Brain microvascular endothelial cell (primary cell): ENCODE results near the gene PPM1N.

Source experiments
- DNase-seq: peaks from one replicate; pipeline ENCODE4 v3.0.0-alpha.2; 2020
- H3K27ac ChIP-seq: fragments of 250-450 bp; sonication (Bioruptor Pico); 2 replicates; pipeline ENCODE4 v1.5.1; 2020; ENCODE audit warnings: mild to moderate bottlenecking, moderate library complexity
- H3K27me3 ChIP-seq: fragments of 250-450 bp; sonication (Bioruptor Pico); replicated peaks from 2 replicates; pipeline ENCODE4 v1.5.1; 2020; ENCODE audit warnings: mild to moderate bottlenecking
- H3K36me3 ChIP-seq: fragments of 250-450 bp; sonication (Bioruptor Pico); replicated peaks from 2 replicates; pipeline ENCODE4 v1.5.1; 2020; ENCODE audit warnings: mild to moderate bottlenecking
- H3K4me3 ChIP-seq: 2 replicates; pipeline ENCODE4 v1.5.1; 2011; ENCODE audit warnings: low read depth, mild to moderate bottlenecking, control low read depth, low read length, moderate library complexity
- in situ Hi-C: cut with HindIII; loops from 2 replicates; pipeline ENCODE4 v1.10.0; 2017; ENCODE audit warnings: low sequenced_read_pairs, low pct_ligation_motif_present
- TF ChIP-seq, protein P1 (sequence below): IDR thresholded peaks from 2 replicates; pipeline ENCODE4 v1.5.1; 2011; ENCODE audit warnings: low read depth, mild to moderate bottlenecking, moderate library complexity, low read length, control low read depth, inconsistent platforms; ENCODE audit errors: missing control alignments

Gene PPM1N

DNA sequence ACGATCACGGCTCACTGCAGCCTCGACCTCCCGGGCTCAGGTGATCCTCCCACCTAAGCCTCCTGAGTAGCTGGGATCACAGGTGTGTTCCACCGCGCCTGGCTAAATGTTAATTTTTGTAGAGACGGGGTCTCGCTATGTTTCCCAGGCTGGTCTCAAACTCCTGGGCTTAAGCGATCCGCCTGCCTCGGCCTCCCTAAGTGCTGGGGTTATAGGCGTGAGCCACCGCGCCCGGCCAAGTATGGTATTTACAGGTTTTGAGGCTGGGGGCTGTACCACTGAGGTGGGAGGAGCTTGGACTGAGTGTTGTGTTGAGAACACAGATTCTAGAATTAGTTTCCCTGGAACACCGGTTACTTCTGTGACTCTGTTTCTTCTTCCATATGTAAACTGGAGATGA lies 452 bp upstream of the PPM1N start:
- H3K27ac ChIP-seq, result no peak overlapping the region
- no peak overlapping the region for H3K4me3 ChIP-seq
- TF ChIP-seq, protein P1, sequence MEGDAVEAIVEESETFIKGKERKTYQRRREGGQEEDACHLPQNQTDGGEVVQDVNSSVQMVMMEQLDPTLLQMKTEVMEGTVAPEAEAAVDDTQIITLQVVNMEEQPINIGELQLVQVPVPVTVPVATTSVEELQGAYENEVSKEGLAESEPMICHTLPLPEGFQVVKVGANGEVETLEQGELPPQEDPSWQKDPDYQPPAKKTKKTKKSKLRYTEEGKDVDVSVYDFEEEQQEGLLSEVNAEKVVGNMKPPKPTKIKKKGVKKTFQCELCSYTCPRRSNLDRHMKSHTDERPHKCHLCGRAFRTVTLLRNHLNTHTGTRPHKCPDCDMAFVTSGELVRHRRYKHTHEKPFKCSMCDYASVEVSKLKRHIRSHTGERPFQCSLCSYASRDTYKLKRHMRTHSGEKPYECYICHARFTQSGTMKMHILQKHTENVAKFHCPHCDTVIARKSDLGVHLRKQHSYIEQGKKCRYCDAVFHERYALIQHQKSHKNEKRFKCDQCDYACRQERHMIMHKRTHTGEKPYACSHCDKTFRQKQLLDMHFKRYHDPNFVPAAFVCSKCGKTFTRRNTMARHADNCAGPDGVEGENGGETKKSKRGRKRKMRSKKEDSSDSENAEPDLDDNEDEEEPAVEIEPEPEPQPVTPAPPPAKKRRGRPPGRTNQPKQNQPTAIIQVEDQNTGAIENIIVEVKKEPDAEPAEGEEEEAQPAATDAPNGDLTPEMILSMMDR, result no peak
- in situ Hi-C loops, result no loop called here
- no peaks in the 10 kb centered on the region for H3K27me3 ChIP-seq
- no peaks in the 10 kb centered on the region for H3K36me3 ChIP-seq
- no peak for DNase-seq

DNA sequence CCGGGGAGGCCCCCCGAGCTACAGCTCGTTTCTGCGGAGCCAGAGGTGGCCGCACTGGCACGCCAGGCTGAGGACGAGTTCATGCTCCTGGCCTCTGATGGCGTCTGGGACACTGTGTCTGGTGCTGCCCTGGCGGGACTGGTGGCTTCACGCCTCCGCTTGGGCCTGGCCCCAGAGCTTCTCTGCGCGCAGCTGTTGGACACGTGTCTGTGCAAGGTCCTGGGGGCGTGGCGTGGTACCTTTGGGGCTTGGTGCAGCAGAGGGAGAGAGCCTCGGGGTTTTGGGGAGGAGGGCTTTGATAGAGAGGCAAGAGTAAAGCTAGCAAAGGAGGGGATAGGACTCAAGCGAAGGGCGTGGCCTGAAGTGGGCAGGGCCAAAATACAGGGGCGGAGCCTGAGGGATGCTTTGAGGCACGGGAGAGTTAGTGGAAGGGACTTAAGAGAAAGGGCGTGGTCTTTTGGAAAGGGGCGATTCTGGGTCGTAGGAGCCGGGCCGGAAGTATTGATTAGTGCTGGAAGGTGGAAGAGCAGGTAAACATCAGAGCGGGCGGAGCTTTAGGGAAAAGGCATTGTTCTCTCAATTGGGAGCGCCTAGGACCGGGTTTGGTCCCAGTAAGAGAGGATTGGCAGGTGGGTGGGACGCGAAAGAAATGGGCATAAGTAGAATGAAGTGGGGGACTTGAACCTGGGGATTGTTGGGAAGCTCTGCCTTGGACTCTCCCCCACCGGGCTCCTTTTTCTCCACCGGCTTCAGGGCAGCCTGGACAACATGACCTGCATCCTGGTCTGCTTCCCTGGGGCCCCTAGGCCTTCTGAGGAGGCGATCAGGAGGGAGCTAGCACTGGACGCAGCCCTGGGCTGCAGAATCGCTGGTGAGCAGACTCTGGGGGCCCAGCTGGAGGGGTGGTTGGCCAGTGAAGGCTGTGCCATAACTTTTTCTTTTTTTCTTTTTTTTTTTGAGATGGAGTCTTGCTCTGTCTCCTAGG lies 1.2 kb downstream of the PPM1N start:
- no peaks in the 10 kb centered on the region for H3K27me3 ChIP-seq
- in situ Hi-C loops, result no loop called here
- no peaks in the 10 kb centered on the region for H3K36me3 ChIP-seq
- no peak for DNase-seq
- no peak overlapping the region for H3K4me3 ChIP-seq
- TF ChIP-seq, protein P1, result no peak
- H3K27ac ChIP-seq, result no peak overlapping the region

DNA sequence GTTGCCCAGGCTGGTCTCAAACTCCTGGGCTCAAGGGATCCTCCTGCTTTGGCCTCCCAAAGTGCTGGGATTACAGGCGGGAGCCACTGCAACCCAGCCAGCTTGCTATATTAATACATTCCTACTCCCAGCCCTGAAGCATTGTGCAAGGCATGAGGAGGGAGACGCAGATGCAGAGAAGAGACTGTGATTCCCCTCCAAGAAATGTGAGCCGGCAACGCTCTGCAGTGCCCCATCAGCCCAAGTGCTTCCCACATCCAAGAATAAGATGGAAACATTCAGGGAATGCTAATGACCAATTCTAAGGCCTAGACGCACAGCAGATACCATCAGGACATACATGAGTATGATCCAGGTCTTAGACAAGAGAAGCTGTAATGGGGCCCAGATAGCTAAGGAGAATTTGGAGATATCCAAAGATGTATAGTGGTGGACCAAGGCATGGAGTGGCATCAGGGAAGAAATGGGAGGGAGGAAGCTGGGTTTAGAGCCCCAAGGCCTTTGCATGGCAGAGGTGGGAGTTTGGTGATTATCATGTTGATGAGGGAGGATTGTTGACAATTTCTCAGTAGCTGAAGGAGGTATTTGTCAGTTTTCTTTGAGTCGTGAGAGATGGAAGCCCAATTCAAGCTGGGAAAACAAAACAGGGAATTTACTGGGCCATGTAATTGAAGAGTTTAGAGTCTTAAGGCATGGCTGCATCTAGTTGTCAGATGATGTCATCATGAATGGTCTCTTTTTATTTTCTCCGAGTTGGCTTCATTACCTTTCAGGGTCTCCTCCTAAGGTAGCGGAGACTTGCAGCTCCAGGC lies 2.9 kb downstream of the PPM1N start:
- DNase-seq, result no peak
- Histone ChIP-seq H3K27me3 (no peaks in the 10 kb centered on the region), H3K4me3 (no peak overlapping the region), H3K36me3 (no peaks in the 10 kb centered on the region), H3K27ac (no peak overlapping the region)
- in situ Hi-C loops, result no loop called here
- TF ChIP-seq, protein P1, result no peak

DNA sequence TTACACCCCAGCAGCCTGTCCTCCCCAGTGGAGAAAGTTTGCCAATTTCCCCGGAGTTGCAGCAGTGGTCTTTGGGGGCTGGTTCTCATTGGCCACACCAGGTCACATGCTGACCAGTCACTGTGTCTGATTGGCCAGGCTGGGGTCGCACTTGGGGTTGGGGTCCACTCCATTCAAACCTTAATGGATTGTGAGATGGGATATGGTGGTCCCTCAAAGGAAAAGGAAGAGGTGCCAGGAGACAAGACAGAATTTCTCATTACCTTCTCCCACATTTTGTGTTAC lies 3.4 kb downstream of the PPM1N start:
- DNase-seq, result no peak
- Histone ChIP-seq H3K27ac (no peak overlapping the region), H3K36me3 (no peaks in the 10 kb centered on the region), H3K27me3 (no peaks in the 10 kb centered on the region), H3K4me3 (no peak overlapping the region)
- TF ChIP-seq, protein P1, result no peak
- in situ Hi-C loops, result no loop called here

DNA sequence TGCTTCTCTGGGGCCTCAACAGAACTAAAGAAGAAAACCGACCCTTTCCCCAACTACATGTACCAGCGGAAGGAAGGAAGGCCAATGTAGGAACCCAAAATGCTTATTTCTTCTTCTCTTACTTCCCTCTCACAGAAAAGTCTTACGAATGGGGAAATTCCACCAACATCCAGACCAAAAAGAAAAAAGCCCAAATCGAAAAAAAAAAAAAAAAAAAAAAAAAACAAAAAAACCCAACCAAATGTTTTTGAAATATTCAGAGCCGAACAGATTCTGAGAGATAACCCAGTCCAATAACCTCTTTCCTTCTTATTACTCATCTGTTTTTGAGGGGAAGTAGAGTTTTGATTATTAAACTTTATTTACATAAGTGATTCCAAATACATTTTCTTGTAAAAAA lies 3.9 kb downstream of the PPM1N start:
- H3K27ac ChIP-seq, result no peak overlapping the region
- no peaks in the 10 kb centered on the region for H3K36me3 ChIP-seq
- in situ Hi-C loops, result no loop called here
- TF ChIP-seq, protein P1, result no peak
- no peaks in the 10 kb centered on the region for H3K27me3 ChIP-seq
- H3K4me3 ChIP-seq, result no peak overlapping the region
- no peak for DNase-seq
